Right lobe of liver (tissue), 6 donors: ENCODE results near the gene SYNGR4. TPM values are rescaled to one million over a fixed set of nuclear protein-coding genes. Genes with fewer than 3 reads are reported as not detected.
A peak's percentile ranks its signal among the peaks of the same experiment; 100 is the strongest.

Experiments used
- ATAC-seq, 4 donors: fragments of 200-7000 bp; cut with Tn5 transposase; one replicate each; pipeline ENCODE4 v1.9.1; 2020; ENCODE audit warnings: mild to moderate bottlenecking in 4 of 4, moderate library complexity in 4 of 4
- DNase-seq, 3 donors: peaks; one replicate each; pipeline ENCODE4 v3.0.0-alpha.2; 2020
- H3K27ac ChIP-seq, 3 donors: fragments of 200-600 bp; one replicate each; pipeline ENCODE4 v1.8.0; 2022
- H3K27me3 ChIP-seq, 2 donors: fragments of 200-600 bp; one replicate each; pipeline ENCODE4 v1.8.0; 2022
- H3K36me3 ChIP-seq, 4 donors: fragments of 200-600 bp; sonication (generic) in 1 of 4; one replicate each; pipeline versions ENCODE4 v1.5.1 to v1.8.0; 2017 to 2022; ENCODE audit warnings: control low read depth in 1 of 4
- H3K4me1 ChIP-seq, 4 donors: fragments of 200-600 bp; sonication (generic) in 1 of 4; one replicate each; pipeline versions ENCODE4 v1.5.1 to v1.8.0; 2017 to 2022; ENCODE audit warnings: control low read depth in 1 of 4
- H3K4me3 ChIP-seq, 3 donors: fragments of 200-600 bp; one replicate each; pipeline ENCODE4 v1.8.0; 2022
- H3K9me3 ChIP-seq, 4 donors: fragments of 200-600 bp; sonication (generic) in 1 of 4; one replicate each; pipeline versions ENCODE4 v1.5.1 to v1.8.0; 2017 to 2022; ENCODE audit warnings: control low read depth in 1 of 4
- POLR2A ChIP-seq: fragments of 450-650 bp; IDR thresholded peaks from one replicate; pipeline ENCODE4 v1.6.1; 2017; ENCODE audit warnings: antibody characterized with exemption, mild to moderate bottlenecking
- WGBS: methylation state at CpG from one replicate; pipeline ENCODE4 v1.1.6; 2018; ENCODE audit warnings: low coverage, low lambda C conversion rate; ENCODE audit not compliant: insufficient coverage; ENCODE audit errors: missing lambda C conversion rate; 5-methylcytosine and 5-hydroxymethylcytosine counted together
- intact Hi-C, 2 donors: fragments of 100-400 bp; cut with DNase I; formaldehyde crosslinking; loops; one replicate each; pipeline versions ENCODE4 v1.11.2 to v1.14.1; 2022
- total RNA-seq, 6 experiments: library from RNA; depleted of rRNA in 2 of 6; stranded (reverse); fragments of >200 nt in 2 of 6; fragmentation: NEBNext Ultra II Directional in 3 of 6; extraction: Animal tissue kit (Norgen Biotek cat#: 25700) in 3 of 6; gene quantifications; one replicate each; pipeline versions ENCODE4 v1.1.0 to v1.2.4, GENCODE V29; 2016 to 2023
- TF ChIP-seq, protein P1 (sequence below), 4 donors: fragments of 200-600 bp in 3 of 4; fragments of 450-650 bp in 1 of 4; IDR thresholded peaks; one replicate each; pipeline versions ENCODE4 v1.5.1 to v1.8.0; 2016 to 2022; ENCODE audit warnings: antibody characterized with exemption in 4 of 4, mild to moderate bottlenecking in 2 of 4
- donor health status: DM: no; HTN: yes; CAD: no.
- donor health status: DM: no; HTN: no; CAD: no.
- donor health status: DM: no; HTN: no; CAD: no.
- donor health status: DM: no; HTN: yes; CAD: no.
- donor health status: DM: no; HTN: yes; CAD: no.

SYNGR4 gene
- total RNA-seq, 6 experiments from 2014 or later = 0.80 TPM; not detected in 5

DNA sequence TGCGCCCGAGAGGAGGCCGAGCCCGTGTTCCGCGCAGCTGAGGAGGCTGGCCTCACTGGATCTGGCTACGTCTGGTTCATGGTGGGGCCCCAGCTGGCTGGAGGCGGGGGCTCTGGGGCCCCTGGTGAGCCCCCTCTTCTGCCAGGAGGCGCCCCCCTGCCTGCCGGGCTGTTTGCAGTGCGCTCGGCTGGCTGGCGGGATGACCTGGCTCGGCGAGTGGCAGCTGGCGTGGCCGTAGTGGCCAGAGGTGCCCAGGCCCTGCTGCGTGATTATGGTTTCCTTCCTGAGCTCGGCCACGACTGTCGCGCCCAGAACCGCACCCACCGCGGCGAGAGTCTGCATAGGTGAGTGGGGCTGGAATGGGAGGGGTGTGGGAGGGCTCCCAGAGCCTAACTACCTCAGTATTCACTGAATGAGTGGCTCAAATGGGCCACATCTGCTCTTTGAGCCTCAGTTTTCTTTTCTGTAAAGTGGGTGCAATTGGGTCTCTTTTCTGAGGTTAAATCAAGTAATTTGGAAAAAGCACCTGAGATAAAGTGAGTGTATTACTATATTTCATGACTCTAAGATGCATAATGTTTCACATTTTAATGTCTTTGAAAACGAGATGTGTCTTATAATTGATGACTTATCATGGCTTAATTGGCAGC is 41.0 kb downstream of the SYNGR4 start:
- intact Hi-C loops = no loop called here
- TF ChIP-seq POLR2A = no peak
- TF ChIP-seq, protein P1, sequence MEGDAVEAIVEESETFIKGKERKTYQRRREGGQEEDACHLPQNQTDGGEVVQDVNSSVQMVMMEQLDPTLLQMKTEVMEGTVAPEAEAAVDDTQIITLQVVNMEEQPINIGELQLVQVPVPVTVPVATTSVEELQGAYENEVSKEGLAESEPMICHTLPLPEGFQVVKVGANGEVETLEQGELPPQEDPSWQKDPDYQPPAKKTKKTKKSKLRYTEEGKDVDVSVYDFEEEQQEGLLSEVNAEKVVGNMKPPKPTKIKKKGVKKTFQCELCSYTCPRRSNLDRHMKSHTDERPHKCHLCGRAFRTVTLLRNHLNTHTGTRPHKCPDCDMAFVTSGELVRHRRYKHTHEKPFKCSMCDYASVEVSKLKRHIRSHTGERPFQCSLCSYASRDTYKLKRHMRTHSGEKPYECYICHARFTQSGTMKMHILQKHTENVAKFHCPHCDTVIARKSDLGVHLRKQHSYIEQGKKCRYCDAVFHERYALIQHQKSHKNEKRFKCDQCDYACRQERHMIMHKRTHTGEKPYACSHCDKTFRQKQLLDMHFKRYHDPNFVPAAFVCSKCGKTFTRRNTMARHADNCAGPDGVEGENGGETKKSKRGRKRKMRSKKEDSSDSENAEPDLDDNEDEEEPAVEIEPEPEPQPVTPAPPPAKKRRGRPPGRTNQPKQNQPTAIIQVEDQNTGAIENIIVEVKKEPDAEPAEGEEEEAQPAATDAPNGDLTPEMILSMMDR (IDR thresholded peaks at IDR 0.05) = no peak
- Histone ChIP-seq H3K4me3 (no peak overlapping the region), H3K4me1 (no peaks in the 10 kb centered on the region), H3K27me3 (no peaks in the 10 kb centered on the region), H3K27ac (no peak overlapping the region), H3K36me3 (no peaks in the 10 kb centered on the region), H3K9me3 (no peaks in the 10 kb centered on the region)
- ATAC-seq = peak in 1 of 4 donors; percentile 9
- DNase-seq = no peak
- 90% methylated on average over 8 of the region's 27 CpGs for WGBS

DNA sequence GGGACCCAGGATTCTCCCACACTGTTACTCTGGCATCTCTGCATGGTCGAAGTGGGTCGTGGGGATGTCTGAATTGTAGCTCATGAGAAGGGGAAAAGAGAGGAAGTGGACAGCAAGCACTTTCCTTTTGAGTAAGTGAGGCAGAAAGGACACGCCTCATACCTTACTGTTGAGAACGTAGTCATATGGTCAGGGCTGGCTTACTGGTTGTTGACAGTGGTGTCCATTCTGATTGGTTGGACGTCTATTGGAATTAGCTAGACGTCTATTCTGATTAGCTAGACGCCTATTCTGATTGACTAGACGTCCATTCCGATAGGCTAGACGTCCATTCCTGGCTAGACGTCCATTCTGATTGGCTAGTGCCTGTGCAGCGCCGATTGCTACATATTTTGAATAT is 41.7 kb downstream of the SYNGR4 start:
- ATAC-seq (no peak), DNase-seq (no peak)
- Histone ChIP-seq H3K4me1 (no peaks in the 10 kb centered on the region), H3K36me3 (no peaks in the 10 kb centered on the region), H3K9me3 (no peaks in the 10 kb centered on the region), H3K27me3 (no peaks in the 10 kb centered on the region), H3K27ac (no peak overlapping the region), H3K4me3 (no peak overlapping the region)
- intact Hi-C loops = no loop called here
- WGBS = 63% methylated on average over 11 of the region's 13 CpGs
- TF ChIP-seq, protein P1 (IDR thresholded peaks at IDR 0.05) = no peak
- TF ChIP-seq POLR2A = no peak

DNA sequence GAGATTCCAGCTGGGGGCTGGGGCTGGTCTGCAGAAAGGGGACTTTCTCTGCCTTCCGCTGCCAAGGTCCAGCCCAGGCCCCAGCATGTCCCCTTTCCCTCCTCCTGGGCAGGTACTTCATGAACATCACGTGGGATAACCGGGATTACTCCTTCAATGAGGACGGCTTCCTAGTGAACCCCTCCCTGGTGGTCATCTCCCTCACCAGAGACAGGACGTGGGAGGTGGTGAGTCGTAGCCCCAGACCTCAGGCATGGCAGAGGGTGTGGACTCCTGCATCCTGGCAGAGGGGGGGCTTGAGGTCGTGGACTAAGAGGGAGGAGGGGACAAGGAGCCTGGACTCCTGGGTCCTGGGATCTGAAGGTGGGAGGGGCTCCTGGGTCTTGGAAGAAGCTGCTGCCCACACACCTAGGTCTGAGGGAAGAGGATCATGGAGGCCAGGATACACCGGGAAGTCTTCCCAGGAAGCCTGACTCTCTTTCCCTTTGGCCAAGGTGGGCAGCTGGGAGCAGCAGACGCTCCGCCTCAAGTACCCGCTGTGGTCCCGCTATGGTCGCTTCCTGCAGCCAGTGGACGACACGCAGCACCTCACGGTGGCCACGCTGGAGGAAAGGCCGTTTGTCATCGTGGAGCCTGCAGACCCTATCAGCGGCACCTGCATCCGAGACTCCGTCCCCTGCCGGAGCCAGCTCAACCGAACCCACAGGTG is 49.9 kb downstream of the SYNGR4 start:
- no peak for TF ChIP-seq POLR2A
- TF ChIP-seq, protein P1 (IDR thresholded peaks at IDR 0.05) = no peak
- ATAC-seq = no peak
- no peaks in the 10 kb centered on the region for H3K36me3 ChIP-seq
- no peak overlapping the region for H3K27ac ChIP-seq
- intact Hi-C loops = no loop called here
- no peak for DNase-seq
- peak overlapping the region in 1 of 3 donors; percentile 37 for H3K4me3 ChIP-seq
- H3K27me3 ChIP-seq = no peaks in the 10 kb centered on the region
- WGBS = 23% methylated on average over 3 of the region's 24 CpGs
- H3K4me1 ChIP-seq = no peaks in the 10 kb centered on the region
- no peaks in the 10 kb centered on the region for H3K9me3 ChIP-seq

DNA sequence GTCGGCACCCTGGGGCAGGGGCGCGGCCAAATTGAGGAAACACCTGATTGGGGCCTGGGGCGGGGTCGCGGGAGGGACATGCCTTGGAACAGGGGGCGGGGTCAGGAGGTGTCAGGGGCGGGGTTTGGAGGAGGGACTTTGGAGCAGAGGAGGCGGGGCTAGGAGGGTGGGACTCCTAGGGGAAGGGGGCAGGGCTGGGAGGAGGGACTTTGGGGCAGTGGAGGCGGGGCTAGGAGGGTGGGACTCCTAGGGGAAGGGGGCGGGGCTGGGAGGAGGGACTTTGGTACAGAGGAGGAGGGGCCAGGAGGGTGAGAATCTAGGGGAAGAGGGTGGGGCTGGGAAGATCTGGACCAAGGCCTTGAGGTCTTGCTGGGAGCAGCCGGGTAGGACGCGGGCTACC is 51.2 kb downstream of the SYNGR4 start:
- DNase-seq = peak; percentile 80 to 91 (median 88)
- WGBS = 7% methylated on average over 14 of the region's 14 CpGs

More for the DNA sequence above, 51.2 kb downstream of the SYNGR4 start:
- H3K27me3 ChIP-seq = no peaks in the 10 kb centered on the region
- H3K9me3 ChIP-seq = no peaks in the 10 kb centered on the region
- TF ChIP-seq, protein P1 (IDR thresholded peaks at IDR 0.05) = no peak
- TF ChIP-seq POLR2A = no peak
- peak overlapping the region in 1 of 3 donors; percentile 37 for H3K4me3 ChIP-seq
- H3K36me3 ChIP-seq = no peaks in the 10 kb centered on the region
- H3K27ac ChIP-seq = no peak overlapping the region
- intact Hi-C loops = no loop called here
- no peaks in the 10 kb centered on the region for H3K4me1 ChIP-seq
- ATAC-seq = peak; percentile 83 to 95 (median 93)
